Activated CD4-positive, alpha-beta T cell treated with anti-CD3 and anti-CD28 coated beads, Interleukin-2, amount 50 U/mL, for 4 hours (primary cell): ENCODE data around the gene KAT14.
"Not testable (repeated sequence)": the region's sequence is repeated elsewhere in the genome, so short reads cannot be mapped to it uniquely, and the experiment has no call there.

Source experiments
- DNase-seq, 2 experiments: peaks; one replicate each; pipeline ENCODE4 v3.0.0-alpha.2; 2020

KAT14 gene, protein sequence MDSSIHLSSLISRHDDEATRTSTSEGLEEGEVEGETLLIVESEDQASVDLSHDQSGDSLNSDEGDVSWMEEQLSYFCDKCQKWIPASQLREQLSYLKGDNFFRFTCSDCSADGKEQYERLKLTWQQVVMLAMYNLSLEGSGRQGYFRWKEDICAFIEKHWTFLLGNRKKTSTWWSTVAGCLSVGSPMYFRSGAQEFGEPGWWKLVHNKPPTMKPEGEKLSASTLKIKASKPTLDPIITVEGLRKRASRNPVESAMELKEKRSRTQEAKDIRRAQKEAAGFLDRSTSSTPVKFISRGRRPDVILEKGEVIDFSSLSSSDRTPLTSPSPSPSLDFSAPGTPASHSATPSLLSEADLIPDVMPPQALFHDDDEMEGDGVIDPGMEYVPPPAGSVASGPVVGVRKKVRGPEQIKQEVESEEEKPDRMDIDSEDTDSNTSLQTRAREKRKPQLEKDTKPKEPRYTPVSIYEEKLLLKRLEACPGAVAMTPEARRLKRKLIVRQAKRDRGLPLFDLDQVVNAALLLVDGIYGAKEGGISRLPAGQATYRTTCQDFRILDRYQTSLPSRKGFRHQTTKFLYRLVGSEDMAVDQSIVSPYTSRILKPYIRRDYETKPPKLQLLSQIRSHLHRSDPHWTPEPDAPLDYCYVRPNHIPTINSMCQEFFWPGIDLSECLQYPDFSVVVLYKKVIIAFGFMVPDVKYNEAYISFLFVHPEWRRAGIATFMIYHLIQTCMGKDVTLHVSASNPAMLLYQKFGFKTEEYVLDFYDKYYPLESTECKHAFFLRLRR

DNA sequence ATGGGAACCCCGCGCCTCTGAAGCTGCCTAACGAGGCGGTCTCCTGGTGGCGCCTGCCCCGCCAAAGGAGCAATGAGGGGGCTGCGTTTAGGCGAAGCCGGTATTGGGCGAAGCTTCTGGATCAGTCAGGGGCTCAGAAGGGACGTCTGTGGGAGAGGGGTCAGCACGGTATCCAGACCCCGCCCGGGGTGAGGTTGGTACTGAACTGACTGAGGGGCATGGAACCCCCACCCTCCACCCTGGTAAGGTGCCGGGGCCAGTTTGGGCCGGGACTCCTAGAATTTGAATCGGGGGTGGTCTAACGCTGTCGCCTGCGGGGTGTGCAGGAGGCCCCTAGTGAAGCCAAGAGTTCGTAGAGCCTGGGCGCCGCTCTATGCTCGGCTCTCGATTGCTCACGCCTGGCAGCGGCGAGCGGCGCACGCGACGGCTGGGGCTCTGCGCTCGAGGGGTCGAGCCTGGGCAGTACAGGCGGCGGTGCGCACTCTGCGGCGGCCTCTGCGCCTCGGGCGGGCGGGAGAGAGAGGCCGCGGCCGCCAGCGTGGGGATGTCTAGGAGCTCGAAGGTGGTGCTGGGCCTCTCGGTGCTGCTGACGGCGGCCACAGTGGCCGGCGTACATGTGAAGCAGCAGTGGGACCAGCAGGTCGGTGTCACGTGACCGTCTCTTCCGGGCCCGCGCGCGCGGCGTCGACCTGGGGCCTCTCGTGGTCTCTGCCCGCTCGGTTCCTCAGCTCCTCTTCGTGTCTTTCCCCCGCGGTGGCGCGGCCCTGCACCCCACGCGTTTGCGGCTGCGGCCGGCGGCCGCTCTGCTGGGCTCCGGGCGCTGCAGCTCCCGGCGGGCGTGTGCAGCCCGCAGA, at the start of gene KAT14, which contains the start of gene PET117:
Gene KAT14, plus strand, starts transcription at position 452 of the 854 bp plus-strand sequence. CDS start 4,798 bp downstream, outside the sequence.
Gene PET117, plus strand, starts transcription at position 452 of the 854 bp plus-strand sequence. Its CDS starts 93 bp downstream, at position 545.
- peak; percentile 87 to 88 for DNase-seq

DNA sequence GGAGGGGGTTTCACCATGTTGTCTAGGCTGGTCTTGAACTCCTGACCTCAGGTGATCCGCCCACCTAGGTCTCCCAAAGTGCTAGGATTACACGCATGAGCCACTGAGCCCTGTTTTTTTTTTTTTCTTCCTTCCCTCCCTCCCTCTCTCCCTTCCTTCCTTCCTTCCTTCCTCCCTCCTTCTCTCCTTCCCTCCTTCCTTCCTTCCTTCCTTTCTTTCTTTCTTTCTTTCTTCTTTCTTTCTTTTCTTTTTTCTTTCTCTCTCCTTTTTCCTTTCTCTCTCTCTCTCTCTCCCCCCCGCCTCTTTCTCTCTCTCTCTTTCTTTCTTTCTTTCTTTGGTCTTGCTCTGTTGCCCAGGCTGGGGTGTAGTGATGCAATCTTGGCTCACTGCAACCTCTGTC, 49.4 kb upstream of the KAT14 start:
- not testable (repeated sequence) for DNase-seq

DNA sequence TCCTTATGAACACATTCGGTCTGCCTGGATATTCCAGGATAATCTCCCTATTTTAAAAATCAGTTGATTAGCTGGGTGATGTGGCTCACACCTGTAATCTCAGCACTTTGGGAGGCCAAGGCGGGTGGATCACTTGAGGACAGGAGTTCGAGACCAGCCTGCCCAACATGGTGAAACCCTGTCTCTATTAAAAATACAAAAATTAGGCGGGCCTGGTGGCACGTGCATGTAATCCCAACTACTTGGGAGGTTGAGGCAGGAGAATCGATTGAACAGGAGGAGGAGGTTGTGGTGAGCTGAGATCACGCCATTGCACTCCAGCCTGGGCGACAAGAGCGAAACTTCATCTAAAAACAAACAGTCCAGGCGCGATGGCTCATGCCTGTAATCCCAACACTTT, 48.8 kb upstream of the KAT14 start:
- DNase-seq: not testable (repeated sequence)

- DNase-seq: no peak
These were observed 47.6 kb upstream of the KAT14 start for GRCh38 chr20:18090044-18090443.

DNA sequence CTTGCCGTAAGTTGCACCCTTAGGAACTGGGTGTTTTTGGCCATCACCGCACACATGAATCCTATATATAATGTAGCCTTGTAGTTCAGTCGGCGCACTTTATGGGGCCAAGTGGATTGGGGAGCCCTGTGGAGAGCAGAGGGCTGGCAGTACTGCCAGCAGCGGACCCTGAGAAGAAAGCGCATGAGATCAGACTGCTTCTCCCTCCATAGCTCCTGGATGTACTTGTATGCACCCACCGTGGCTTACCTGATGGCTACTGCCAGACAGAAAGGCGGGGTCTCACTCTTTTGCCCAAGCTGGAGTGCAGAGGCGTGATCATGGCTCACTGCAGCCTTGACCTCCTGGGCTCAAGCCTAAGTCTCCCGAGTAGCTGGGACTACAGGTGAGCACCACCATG, 47.2 kb upstream of the KAT14 start:
- no peak for DNase-seq

DNA sequence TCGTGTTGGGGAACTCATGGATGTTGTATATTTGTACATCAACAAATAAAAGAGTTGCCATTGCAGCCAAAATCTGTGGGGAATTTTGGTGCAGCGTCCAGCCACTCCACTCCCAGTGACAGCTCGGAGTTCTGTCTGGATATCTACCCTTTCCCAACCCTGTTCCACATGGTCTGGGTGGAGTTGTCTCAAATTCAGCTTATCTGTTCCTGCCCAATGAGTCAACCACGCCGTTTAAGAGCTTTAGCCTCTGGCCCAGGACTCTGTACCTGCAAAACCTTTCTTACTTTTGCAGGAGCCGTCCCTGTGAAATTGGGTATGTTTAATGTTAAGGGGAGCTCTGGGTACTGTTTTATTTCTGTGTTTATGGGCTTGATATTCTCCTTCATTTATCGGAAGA, 46.0 kb upstream of the KAT14 start:
- DNase-seq: no peak

DNA sequence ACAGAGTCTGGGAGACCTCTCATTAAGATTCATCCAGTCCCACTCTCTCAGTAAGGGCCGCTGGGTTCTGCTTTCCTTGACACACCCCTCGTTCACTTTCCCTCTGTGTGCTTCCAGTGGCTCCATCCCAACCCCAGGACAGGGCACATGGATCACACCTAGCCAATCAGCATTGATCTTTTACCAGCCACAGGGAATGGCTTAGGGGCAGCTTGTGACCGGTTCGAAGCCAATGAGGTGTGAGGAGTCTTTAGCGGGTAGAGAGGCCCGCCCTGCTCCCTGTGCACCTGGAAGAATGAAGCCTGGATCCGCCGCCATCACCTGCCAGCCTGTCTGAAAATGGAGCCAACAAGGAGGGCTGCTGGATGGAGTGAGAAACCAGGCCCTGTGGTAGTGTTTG, 44.8 kb upstream of the KAT14 start:
- DNase-seq: no peak

DNA sequence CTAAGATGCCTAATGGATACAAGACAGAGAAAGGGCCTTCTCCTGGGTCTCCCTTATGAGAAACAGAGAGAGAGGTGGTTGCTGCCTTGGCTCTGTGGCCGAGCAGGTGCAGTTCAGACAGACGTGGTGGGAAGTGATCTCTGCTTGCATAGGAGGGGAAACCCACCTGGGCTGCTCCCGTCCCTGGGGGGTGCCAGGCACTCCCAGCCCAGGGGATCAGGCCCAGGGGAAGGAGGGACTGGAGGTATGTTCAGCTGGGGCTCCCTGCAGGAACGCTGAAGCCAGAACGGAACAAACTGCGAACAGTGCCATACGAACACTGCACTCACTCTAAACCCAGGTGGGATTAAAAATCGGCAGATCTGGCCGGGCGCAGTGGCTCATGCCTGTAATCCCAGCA, 44.3 kb upstream of the KAT14 start:
- no peak for DNase-seq

DNA sequence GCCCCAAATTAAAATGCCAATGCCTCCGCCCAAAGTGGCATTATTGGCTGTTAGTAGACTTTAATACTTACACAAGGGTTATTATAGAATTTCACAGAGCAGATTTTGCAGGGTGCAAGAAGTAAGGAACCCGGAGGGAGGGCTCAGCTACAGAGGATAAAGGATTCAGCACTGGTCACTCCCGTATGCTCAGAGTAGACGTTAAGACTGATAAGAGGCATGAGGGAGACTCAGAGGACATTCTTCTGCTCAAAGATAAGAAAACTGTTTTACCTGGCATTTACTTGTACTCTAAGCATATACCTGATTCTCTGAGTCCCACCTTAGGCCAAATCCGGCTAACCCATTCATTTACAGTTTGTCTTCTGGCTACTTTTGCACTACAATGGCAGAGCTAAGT, 43.5 kb upstream of the KAT14 start:
- DNase-seq: no peak

DNA sequence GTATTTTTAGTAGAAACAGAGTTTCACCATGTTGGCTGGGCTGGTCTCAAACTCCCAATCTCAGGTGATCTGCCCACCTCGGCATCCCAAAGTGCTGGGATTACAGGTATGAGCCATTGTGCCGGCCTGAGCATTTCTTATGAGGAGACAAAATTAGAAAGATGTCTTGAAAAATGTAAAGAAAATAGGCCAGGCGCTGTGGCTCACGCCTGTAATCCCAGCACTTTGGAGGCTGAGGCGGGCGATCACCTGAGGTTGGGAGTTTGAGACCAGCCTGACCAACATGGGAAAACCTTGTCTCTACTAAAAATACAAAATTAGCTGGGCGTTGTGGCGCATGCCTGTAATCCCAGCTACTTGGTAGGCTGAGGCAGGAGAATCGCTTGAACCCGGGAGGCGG, 37.1 kb upstream of the KAT14 start:
- not testable (repeated sequence) for DNase-seq

DNA sequence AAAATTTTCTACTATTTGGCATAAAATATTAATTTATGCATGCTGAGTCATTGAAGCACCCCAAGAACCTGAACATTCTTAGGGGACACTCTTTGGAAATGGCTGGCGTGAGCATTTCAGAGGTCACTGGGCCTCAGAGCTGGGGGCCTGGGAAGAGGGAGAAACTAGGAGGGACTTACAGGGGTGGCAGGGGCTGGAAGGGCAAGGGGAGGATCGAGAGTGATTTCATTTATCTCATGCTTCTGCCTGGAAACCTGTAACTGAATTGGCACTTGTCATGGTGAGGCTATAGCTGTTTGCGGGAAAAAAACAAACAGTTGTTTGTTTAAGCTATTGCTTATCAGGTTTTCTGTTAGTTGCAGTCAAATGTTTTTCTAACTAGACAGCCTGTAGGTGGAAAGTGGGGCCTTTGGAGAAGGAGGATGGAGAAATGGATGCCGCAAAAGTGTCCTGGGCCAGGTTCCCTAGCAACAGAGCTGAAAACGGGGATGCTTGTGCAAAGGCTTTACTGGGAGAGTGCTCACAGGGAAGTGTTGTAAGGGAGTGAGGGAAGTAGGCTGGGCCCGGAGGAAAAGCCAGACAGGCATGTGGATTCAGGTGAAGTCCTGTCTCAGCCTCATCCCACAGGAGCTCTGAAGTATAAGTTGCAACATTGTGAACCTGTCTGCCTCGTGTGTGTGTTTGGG, 36.4 kb upstream of the KAT14 start:
- no peak for DNase-seq

- DNase-seq: no peak
These were observed 34.2 kb upstream of the KAT14 start for GRCh38 chr20:18103497-18103896.

GRCh38 chr20:18108326-18108725, 29.3 kb upstream of the KAT14 start:
- no peak for DNase-seq

DNA sequence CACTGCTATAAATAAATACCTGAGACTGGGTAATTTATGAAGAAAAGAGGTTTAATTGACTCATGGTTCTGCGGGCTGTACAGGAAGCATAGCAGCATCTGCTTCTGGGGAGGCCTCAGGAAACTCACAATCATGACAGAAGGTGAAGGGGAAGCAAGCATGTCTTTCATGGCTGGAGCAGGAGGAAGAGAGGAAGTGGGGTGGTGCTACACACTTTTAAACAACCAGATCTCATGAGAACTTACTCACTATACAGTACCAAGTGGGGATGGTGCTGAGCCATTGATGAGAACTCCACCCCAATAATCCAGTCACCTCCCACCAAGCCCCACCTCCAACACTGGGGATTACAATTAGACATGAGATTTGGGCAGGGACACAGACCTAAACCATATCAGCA, 9.1 kb upstream of the KAT14 start:
- not testable (repeated sequence) for DNase-seq

DNA sequence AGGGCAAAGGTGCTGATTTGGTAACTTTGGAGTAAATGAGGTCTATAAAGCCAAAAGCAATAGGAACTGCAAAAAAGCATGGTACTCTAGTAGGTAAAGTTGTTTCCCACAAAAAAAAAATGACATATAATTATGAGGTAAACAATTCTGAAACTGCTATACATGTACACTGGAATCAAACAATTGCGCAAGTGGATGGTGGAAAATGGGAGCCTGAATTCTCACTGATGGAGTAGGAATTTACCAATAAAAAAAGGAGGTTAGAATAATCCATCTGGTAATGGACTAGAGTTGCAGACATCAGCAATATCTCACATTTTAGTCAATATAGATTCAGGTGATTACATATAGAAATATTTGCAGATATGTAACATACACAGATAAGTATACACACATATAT, 5.0 kb upstream of the KAT14 start:
- no peak for DNase-seq

DNA sequence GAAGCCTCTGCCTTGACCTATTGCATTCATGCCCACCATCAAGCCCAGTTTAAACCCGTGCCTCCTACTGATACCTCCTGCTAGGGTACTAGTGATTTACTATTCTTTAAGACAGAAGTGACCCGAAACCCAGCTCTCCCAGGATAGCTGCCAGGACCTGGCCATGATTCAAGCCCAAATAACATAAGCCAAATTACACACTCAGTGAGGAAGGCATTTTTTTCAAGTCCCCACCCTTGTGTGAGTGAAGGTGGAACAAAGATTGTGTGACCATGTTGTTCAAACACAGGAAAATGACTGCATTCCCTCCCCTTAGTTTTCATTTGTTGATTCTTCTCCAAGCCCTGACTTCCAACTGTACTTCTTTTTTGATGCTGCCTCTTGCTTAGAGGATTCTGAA, 3.7 kb upstream of the KAT14 start:
- DNase-seq: no peak

GRCh38 chr20:18138266-18138582, 561 bp downstream of the KAT14 start:
- DNase-seq: no peak

DNA sequence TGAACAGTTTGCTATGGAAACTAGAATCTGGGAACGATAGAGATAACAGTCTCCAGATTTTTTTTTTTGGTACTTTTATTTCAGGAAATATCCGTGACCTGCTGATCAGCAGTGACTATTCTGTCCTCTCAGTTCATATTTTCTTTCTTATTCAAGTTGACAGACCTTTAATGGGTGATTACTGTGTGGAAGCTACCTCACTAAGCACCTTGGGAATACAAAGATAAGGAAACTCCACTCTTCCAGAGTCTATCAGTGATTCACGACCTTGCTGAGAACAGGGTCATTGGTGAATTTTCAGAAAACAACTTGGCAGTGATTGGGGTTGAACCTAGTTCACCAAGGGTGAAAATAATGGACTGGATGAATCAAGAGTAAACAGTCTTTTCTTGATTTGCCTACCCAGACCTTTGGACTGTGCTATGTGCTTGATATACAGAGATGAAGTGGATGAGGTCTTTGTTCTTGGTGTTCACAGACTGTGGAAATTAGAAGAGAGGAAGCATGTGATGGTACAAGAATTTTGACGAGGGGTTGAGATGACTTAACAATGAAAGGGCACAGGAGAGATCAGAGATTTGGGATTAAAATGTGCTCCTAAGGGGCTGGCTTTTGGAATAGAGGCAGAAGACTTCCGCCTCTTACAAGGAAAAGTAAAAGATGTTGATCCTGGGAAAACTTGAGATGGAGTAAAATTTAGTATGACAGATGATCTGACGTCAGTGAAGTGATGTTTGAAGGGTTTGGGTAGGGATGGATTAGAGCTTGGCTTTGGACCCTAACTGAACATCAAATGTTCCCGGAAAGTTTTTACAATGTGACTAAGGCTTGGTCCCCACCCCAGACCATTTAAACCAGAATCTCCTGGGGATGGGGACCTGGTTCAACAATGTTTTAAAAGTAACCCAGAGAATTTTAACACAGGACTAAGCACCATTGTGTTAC, 1.2 kb downstream of the KAT14 start:
- no peak for DNase-seq

DNA sequence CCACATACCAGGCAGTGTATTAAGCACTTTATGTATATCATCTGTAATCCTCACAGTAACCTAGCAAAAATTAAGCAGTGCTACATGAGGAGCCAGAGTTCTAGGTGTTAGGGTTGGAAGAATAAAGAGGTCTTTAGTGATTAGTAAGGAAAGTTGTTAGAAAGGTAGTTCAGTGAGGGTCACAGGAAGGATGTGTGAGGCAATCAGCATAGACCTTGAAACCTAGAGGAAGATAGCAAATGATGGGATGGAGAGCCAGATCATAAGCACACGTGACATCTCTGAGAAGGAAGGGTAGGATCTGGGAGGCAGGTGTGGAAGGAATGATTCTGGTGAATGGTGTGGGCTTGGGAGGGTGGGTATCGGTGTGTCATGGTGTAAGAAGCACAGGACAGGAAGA, 2.2 kb downstream of the KAT14 start:
- no peak for DNase-seq

DNA sequence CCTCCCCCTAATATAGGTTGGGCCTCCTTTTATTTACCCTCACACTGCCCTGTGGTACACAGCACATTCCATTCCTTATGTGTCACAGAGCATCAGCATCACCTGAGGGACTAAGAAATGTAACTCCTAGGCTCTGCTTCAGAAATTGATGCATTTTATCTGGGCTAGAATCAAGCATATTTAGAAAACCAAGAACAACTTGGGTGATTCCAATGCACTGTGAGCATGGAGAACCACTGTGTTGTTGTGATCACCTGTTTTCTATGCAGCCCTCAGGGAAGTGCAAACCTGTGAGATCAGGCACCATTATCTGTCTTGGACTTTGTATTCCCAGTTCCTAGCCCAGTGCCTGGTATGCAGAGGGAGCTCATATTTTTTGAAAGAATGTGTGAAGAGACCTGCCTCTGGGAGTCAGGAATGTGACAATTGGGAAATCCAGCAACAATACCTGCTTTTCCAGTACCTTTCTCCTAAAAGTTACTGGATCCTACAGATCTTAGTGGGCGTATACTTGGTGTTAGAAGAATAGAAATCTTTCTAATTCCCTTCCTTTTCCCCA, 7.0 kb downstream of the KAT14 start:
- DNase-seq: no peak

- DNase-seq: no peak
These were observed 16.7 kb downstream of the KAT14 start for GRCh38 chr20:18154342-18154741.
